HTR-8/SVneo (cell line): ENCODE data around the gene NDE1.
A peak's percentile ranks its signal among the peaks of the same experiment; 100 is the strongest.
"Not testable (repeated sequence)": the region's sequence is repeated elsewhere in the genome, so short reads cannot be mapped to it uniquely, and the experiment has no call there.

Source experiments
- DNase-seq: peaks from one replicate; pipeline ENCODE4 v3.0.0; 2011; ENCODE audit warnings: low spot score, mixed read lengths; ENCODE audit not compliant: insufficient read length
- FAIRE-seq: peaks from 2 replicates; lab custom pipeline; 2011; peaks lifted over from hg19 to GRCh38; lab: Jason Lieb, UNC

Gene NDE1

GRCh38 chr16:15689290-15689689 lies 39.2 kb downstream of the NDE1 start:
- no peak for FAIRE-seq
- no peak for DNase-seq

GRCh38 chr16:15690296-15690695 lies 40.3 kb downstream of the NDE1 start:
- no peak for FAIRE-seq
- no peak for DNase-seq

- FAIRE-seq (no peak), DNase-seq (no peak)
Measured at GRCh38 chr16:15691046-15691445, 41.0 kb downstream of the NDE1 start.

- FAIRE-seq, DNase-seq: not testable (repeated sequence)
Measured at GRCh38 chr16:15692508-15692907, 42.5 kb downstream of the NDE1 start.

GRCh38 chr16:15694499-15694898 lies 44.5 kb downstream of the NDE1 start:
- DNase-seq = no peak
- FAIRE-seq = no peak

- DNase-seq = no peak
Measured at GRCh38 chr16:15699819-15700218, 49.8 kb downstream of the NDE1 start.

GRCh38 chr16:15701367-15701766 lies 51.3 kb downstream of the NDE1 start:
- DNase-seq = no peak
- no peak for FAIRE-seq

More at GRCh38 chr16:15699819-15700218, 49.8 kb downstream of the NDE1 start:
- no peak for FAIRE-seq

GRCh38 chr16:15701975-15702970 lies 52.2 kb downstream of the NDE1 start:
- DNase-seq (no peak), FAIRE-seq (no peak)

- DNase-seq (no peak), FAIRE-seq (no peak)
Measured at GRCh38 chr16:15703029-15703736, 53.1 kb downstream of the NDE1 start.

- DNase-seq (peak; percentile 79), FAIRE-seq (no peak)
Measured at GRCh38 chr16:15704545-15704987, 54.5 kb downstream of the NDE1 start.

- FAIRE-seq = no peak
- DNase-seq = no peak
Measured at GRCh38 chr16:15705064-15705565, 55.1 kb downstream of the NDE1 start.

GRCh38 chr16:15707332-15707731 lies 57.3 kb downstream of the NDE1 start:
- DNase-seq (no peak), FAIRE-seq (no peak)

GRCh38 chr16:15708096-15708495 lies 58.1 kb downstream of the NDE1 start:
- FAIRE-seq = no peak

GRCh38 chr16:15708997-15709396 lies 59.0 kb downstream of the NDE1 start:
- FAIRE-seq (no peak), DNase-seq (no peak)

More at GRCh38 chr16:15708096-15708495, 58.1 kb downstream of the NDE1 start:
- peak; percentile 44 for DNase-seq

GRCh38 chr16:15714393-15715172 lies 64.5 kb downstream of the NDE1 start:
- DNase-seq = no peak
- FAIRE-seq = no peak

- DNase-seq (no peak), FAIRE-seq (no peak)
Measured at GRCh38 chr16:15715221-15715620, 65.2 kb downstream of the NDE1 start.

GRCh38 chr16:15716694-15717447 lies 66.8 kb downstream of the NDE1 start:
- FAIRE-seq (no peak), DNase-seq (no peak)

GRCh38 chr16:15721018-15721417 lies 71.0 kb downstream of the NDE1 start:
- DNase-seq (no peak), FAIRE-seq (no peak)

- DNase-seq (no peak), FAIRE-seq (no peak)
Measured at GRCh38 chr16:15723808-15724207, 73.8 kb downstream of the NDE1 start.
